Spleen (tissue), 7 donors: ENCODE measurements around the gene LOXL4.

Experiments
- POLR2A ChIP-seq, 3 donors: fragments of 450-650 bp; IDR thresholded peaks; one replicate each; pipeline ENCODE4 v1.5.1; 2017; ENCODE audit warnings: antibody characterized with exemption in 3 of 3, mild to moderate bottlenecking in 1 of 3
- POLR2AphosphoS5 ChIP-seq, 3 donors: sonication (generic); formaldehyde crosslinking; IDR thresholded peaks; one replicate each; pipeline ENCODE4 v1.5.1; 2017; ENCODE audit warnings: antibody characterized with exemption in 3 of 3
- TF ChIP-seq, protein P1 (sequence below), 11 experiments: fragments of 200-600 bp in 7 of 11; fragments of 450-650 bp in 4 of 11; sonication (generic) in 4 of 11; IDR thresholded peaks in 8 of 11; conservative IDR thresholded peaks in 3 of 11; 1 replicate in 7 of 11; 2 replicates in 4 of 11; pipeline versions ENCODE4 v1.4.0 to v1.8.0; 2016 to 2021; ENCODE audit warnings: antibody characterized with exemption in 11 of 11, inconsistent platforms in 4 of 11, mild to moderate bottlenecking in 1 of 11
- donor health status: DM: no; HTN: no; CAD: no; lungs with moderate emphysema.
- donor health status: DM: no; HTN: no; CAD: no.
- donor health status: DM: no; HTN: no; CAD: no.

GRCh38 chr10:98248018-98248417, 20.0 kb downstream of the LOXL4 start:
- TF ChIP-seq, protein P1, sequence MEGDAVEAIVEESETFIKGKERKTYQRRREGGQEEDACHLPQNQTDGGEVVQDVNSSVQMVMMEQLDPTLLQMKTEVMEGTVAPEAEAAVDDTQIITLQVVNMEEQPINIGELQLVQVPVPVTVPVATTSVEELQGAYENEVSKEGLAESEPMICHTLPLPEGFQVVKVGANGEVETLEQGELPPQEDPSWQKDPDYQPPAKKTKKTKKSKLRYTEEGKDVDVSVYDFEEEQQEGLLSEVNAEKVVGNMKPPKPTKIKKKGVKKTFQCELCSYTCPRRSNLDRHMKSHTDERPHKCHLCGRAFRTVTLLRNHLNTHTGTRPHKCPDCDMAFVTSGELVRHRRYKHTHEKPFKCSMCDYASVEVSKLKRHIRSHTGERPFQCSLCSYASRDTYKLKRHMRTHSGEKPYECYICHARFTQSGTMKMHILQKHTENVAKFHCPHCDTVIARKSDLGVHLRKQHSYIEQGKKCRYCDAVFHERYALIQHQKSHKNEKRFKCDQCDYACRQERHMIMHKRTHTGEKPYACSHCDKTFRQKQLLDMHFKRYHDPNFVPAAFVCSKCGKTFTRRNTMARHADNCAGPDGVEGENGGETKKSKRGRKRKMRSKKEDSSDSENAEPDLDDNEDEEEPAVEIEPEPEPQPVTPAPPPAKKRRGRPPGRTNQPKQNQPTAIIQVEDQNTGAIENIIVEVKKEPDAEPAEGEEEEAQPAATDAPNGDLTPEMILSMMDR (IDR thresholded peaks at IDR 0.05 in 8 of 11, conservative IDR thresholded peaks at IDR 0.05 in 3 of 11), result no peak
- TF ChIP-seq POLR2AphosphoS5 (IDR thresholded peaks at IDR 0.05) (no peak), POLR2A (IDR thresholded peaks at IDR 0.05) (no peak)
